Measurements from ENCODE around the gene TMEM80. TPM values are rescaled to one million over a fixed set of nuclear protein-coding genes. Genes with fewer than 3 reads are reported as not detected.

TMEM80 gene
- total RNA-seq, 1 experiment from 2014 or later, result 29.9 TPM

- DNase-seq, result no peak
- CTCF ChIA-PET, result interaction anchor here (0.6 kb wide), 1 partner anchor 21 kb away, joined by 6 read pairs; no protein-coding TSS in a partner anchor
- H3K36me3 Mint-ChIP-seq (ENCODE audit: insufficient read depth, unreplicated experiment), result peaks cover 76% of the 10 kb centered on the region
- peaks cover 45% of the 10 kb centered on the region for H3K4me1 Mint-ChIP-seq (ENCODE audit: low read depth, unreplicated experiment)
- no peak overlapping the region for H3K4me3 Mint-ChIP-seq (ENCODE audit: low read depth, unreplicated experiment)
- no TSS peak for BruUV-seq (replicated peaks)
- no peaks in the 10 kb centered on the region for H3K27me3 Mint-ChIP-seq (ENCODE audit: unreplicated experiment)
- intact Hi-C loops (cut with micrococcal nuclease; ENCODE audit: unreplicated experiment), result loop anchor here (10.0 kb wide), 1 partner anchor 145 kb away; the partner anchor contains the start of genes LMNTD2 and RASSF7
- no peak overlapping the region for H3K27ac Mint-ChIP-seq (ENCODE audit: unreplicated experiment)
- no peaks in the 10 kb centered on the region for H3K9me3 Mint-ChIP-seq (ENCODE audit: low read depth, unreplicated experiment)
- no peak for TF ChIP-seq CTCF (IDR thresholded peaks at IDR 0.05; ENCODE audit: unreplicated experiment)
Measured at GRCh38 chr11:709109-709997, 13.7 kb downstream of the TMEM80 start.

GRCh38 chr11:714436-714835 is 18.8 kb downstream of the TMEM80 start:
- no TSS peak for BruUV-seq (replicated peaks)
- intact Hi-C loops (cut with micrococcal nuclease; ENCODE audit: unreplicated experiment), result no loop called here

DNA sequence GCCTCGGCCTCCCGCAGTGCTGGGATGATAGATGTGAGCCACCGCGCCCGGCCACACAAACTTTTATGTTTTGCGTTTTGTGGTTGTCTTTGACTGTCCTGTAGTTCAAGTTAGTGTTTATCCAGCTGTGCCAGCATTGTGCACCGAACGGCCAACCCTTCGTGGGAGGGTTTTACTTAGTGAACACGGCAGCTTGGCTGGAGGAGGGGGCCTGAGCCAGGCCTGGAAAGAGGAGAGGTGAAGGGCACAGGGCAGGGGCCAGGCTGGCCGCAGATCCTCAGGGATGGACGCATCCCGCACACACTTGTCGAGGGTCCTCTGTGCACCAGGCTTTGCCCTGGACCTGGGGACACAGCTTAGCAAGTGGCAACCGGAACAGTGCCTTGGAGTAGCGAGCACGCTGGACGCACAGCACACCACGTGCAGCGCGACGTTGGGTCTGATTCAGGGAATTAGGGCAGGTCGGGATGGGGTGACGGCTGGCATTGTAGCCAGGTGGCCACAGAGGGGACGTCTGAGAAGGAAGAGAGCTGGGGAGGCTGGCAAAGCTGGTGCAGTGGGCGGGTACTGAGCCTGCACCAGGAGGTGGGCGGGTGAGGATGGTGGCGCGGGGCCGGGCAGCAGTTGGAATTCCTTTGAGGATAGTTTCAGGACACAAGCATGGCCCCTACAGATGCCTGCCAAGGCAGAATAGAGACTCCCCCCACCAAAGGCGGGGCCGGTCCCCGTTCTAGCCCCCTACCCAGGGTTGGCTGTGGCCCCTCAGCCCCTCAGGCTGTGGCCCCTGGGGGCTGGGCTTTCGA is 23.8 kb downstream of the TMEM80 start:
- Mint-ChIP-seq H3K9me3 (ENCODE audit: low read depth, unreplicated experiment) (no peaks in the 10 kb centered on the region), H3K4me1 (ENCODE audit: low read depth, unreplicated experiment) (peaks cover 6% of the 10 kb centered on the region), H3K4me3 (ENCODE audit: low read depth, unreplicated experiment) (no peak overlapping the region), H3K27me3 (ENCODE audit: unreplicated experiment) (no peaks in the 10 kb centered on the region), H3K27ac (ENCODE audit: unreplicated experiment) (no peak overlapping the region), H3K36me3 (ENCODE audit: insufficient read depth, unreplicated experiment) (peaks cover 63% of the 10 kb centered on the region)
- intact Hi-C loops (cut with micrococcal nuclease; ENCODE audit: unreplicated experiment), result loop anchor here (10.0 kb wide), 1 partner anchor 165 kb away; no protein-coding TSS in a partner anchor
- no TSS peak for BruUV-seq (replicated peaks)
- CTCF ChIA-PET, result no interaction called here
- DNase-seq, result no peak
- TF ChIP-seq CTCF (IDR thresholded peaks at IDR 0.05; ENCODE audit: unreplicated experiment), result no peak

More at GRCh38 chr11:714436-714835, 18.8 kb downstream of the TMEM80 start:
- DNase-seq, result no peak
- H3K27me3 Mint-ChIP-seq (ENCODE audit: unreplicated experiment), result no peaks in the 10 kb centered on the region
- no peaks in the 10 kb centered on the region for H3K9me3 Mint-ChIP-seq (ENCODE audit: low read depth, unreplicated experiment)
- CTCF ChIA-PET, result no interaction called here
- H3K27ac Mint-ChIP-seq (ENCODE audit: unreplicated experiment), result no peak overlapping the region
- H3K4me3 Mint-ChIP-seq (ENCODE audit: low read depth, unreplicated experiment), result no peak overlapping the region
- no peak for TF ChIP-seq CTCF (IDR thresholded peaks at IDR 0.05; ENCODE audit: unreplicated experiment)
- peaks cover 66% of the 10 kb centered on the region for H3K36me3 Mint-ChIP-seq (ENCODE audit: insufficient read depth, unreplicated experiment)
- peaks cover 34% of the 10 kb centered on the region for H3K4me1 Mint-ChIP-seq (ENCODE audit: low read depth, unreplicated experiment)

DNA sequence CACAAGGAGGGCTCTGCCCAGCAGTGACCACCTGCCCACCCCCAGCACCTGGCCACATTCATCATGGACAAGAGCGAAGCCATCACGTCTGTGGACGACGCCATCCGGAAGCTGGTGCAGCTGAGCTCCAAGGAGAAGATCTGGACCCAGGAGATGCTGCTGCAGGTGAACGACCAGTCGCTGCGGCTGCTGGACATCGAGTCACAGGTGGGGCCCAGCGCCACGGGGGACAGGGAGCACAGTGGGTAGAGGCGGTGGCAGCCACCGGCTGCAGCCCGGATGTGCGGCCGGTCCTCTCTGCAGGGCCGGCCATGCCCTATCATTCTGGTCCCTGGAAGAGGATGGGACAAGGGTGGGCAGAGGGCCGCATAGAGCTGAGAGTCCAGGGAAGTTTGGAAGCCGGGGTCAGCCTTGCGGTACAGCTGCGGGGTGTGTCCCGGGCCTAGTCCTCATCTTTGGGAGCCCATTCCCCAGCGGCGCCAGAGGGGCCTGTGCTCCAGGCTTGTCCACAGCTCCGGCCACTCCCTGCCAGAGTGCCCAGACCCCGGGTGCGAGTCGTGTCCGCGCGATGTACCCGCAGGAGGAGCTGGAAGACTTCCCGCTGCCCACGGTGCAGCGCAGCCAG is 24.5 kb downstream of the TMEM80 start:
- peaks cover 65% of the 10 kb centered on the region for H3K36me3 Mint-ChIP-seq (ENCODE audit: insufficient read depth, unreplicated experiment)
- BruUV-seq (replicated peaks), result no TSS peak
- no peak for DNase-seq
- no peaks in the 10 kb centered on the region for H3K4me1 Mint-ChIP-seq (ENCODE audit: low read depth, unreplicated experiment)
- intact Hi-C loops (cut with micrococcal nuclease; ENCODE audit: unreplicated experiment), result loop anchor here (10.0 kb wide), 1 partner anchor 165 kb away; no protein-coding TSS in a partner anchor
- H3K9me3 Mint-ChIP-seq (ENCODE audit: low read depth, unreplicated experiment), result no peaks in the 10 kb centered on the region
- CTCF ChIA-PET, result no interaction called here
- no peak overlapping the region for H3K27ac Mint-ChIP-seq (ENCODE audit: unreplicated experiment)
- no peak overlapping the region for H3K4me3 Mint-ChIP-seq (ENCODE audit: low read depth, unreplicated experiment)
- H3K27me3 Mint-ChIP-seq (ENCODE audit: unreplicated experiment), result no peaks in the 10 kb centered on the region
- TF ChIP-seq CTCF (IDR thresholded peaks at IDR 0.05; ENCODE audit: unreplicated experiment), result no peak
